Measurements from ENCODE around the gene OR10G2.
"Not testable (repeated sequence)": the region's sequence is repeated elsewhere in the genome, so short reads cannot be mapped to it uniquely, and the experiment has no call there.

The OR10G2 gene, protein sequence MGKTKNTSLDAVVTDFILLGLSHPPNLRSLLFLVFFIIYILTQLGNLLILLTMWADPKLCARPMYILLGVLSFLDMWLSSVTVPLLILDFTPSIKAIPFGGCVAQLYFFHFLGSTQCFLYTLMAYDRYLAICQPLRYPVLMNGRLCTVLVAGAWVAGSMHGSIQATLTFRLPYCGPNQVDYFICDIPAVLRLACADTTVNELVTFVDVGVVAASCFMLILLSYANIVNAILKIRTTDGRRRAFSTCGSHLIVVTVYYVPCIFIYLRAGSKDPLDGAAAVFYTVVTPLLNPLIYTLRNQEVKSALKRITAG

DNA sequence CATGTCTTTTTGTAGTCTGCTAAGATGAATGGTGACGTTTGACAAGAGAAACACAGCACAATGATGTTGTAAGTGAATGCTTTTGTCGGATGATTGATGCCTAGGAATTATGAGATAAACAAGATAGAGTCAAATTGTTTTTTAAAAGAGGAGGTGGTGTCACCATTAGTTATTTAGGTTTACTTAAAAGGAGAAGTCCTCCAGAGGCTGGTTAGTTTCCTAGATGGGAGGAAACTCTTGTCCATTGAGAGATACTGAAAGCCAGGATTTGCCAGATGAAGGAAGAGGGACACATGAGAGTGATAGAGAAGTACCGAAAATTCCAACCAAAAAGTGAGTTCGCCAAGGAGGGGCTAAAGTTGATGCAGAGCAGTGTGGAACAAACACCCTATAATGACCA lies at the start of gene OR10G2:
OR10G2 (minus strand) TSS at position 101 of the 400 bp plus-strand sequence; CDS start at position 3, 98 bp downstream.
- DNase-seq (ENCODE audit: low spot score) = no peak

GRCh38 chr14:21680072-21680471 lies 45.3 kb upstream of the OR10G2 start:
- no peak for DNase-seq (ENCODE audit: low spot score)

DNA sequence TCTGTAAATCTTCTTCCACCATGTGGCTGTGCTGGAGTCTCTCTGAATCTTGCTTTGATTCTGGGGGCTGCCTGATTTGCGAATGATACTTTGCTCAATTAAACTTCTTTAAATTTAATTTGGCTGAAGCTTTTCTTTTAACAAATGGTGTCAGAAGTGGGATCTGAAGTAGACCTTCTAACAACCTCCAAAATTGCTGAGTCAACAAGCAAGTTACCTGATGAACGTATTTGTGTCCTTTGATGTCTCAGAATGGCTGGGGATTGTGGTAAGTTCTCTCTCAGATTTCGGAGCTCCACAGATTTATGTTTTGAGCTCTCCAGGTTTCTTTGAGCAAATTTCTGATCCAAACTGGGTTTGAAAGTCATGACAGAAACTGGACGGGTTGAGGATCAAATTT lies 40.8 kb upstream of the OR10G2 start:
- DNase-seq (ENCODE audit: low spot score) = no peak

GRCh38 chr14:21673718-21674117 lies 39.0 kb upstream of the OR10G2 start, which contains the start of gene OR4E1:
Gene OR4E1 (minus strand): TSS chr14:21673818. CDS start chr14:21670935, 2,883 bp downstream.
- DNase-seq (ENCODE audit: low spot score) = no peak

DNA sequence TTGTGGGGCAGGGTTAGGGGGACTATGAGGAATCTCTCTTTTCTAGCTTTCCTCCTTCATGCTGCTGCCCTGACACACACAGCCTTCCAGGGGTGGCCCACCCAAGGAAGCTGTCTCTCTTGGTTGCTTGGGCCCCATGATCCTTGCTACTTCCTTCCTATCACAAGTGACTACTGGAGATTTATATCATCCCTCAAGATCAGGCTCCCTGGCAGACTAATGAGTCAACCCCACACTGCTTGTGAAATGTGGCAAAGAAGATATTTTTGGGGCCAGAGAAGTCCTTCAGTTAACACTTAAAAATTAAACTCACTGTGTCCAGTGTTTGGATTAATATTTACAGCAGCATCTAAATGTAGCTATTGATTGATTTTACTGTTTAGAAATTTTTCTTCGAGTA lies 37.4 kb upstream of the OR10G2 start:
- DNase-seq (ENCODE audit: low spot score) = no peak

DNA sequence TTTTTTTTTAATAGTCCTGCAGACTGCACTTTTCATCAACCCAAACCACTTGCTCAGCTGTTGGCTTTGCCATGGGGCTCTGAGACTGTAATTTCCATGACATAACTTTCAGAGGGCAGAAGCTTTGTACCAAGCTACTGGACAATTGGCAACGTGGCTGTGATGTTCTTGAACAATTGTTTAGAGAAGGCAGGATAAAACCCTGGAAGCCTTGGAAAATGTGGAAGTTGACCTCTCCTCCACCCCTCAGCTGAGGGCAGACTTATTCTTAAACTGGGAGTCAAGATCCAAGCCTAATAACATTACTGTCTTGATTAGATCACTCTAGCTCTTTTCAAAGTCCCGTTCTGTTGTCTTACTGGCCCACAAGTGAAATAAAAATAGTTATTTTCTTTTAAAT lies 36.6 kb upstream of the OR10G2 start:
- DNase-seq (ENCODE audit: low spot score) = no peak

DNA sequence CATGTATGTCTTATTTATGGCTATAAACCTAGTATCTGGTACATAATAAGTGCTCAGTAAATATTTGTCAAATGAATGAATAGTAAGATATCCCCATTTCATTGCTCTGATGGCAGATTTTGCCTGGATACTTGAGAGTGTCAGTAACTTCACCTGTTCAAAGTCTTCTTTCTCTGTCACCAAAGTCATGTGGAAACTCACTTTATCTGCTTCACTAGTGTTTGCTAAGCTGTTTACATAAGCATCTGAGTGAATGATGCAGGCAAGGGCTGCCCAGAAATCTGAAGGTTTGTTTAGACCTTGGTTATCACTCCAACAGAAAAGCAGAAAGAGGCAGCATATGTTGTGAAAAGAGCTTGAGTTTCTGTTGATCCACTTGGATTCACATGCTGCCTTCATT lies 34.5 kb upstream of the OR10G2 start:
- DNase-seq (ENCODE audit: low spot score) = no peak

DNA sequence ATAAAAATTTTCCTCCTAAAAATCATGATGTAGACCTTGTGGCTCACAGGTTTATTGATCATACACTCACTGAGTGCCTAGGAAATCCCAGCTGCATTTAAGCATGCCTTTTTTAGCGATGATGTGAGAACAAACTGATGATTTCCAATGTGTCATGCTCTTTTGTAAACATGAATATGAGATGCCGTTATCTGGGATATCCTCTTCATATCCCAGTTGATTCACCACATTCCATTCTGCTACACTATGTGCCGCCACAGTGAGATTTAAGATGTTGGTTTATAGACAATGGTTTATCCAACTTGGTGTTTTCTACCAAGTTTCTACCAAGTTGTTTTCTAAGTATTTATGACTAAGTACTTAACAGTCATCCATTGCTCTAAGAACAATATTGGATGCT lies 33.6 kb upstream of the OR10G2 start:
- DNase-seq (ENCODE audit: low spot score) = no peak

GRCh38 chr14:21656980-21657379 lies 22.2 kb upstream of the OR10G2 start:
- DNase-seq (ENCODE audit: low spot score) = no peak

DNA sequence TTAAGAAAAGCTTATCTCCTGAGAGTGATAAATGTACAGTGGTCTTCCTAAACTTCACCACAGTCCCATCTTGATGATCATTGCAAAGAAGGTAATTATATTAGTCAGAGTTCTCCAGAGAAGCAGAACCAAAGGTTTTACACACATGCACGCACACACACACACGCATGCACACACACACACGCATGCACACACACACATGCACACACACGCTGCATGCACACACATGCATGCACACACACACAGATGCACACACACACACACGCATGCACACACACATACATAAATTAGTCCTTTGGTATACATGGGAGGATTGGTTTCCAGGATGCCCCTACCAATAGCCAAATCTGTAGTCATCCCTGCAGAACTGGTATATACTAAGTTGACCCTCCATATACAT lies 19.5 kb upstream of the OR10G2 start:
- no peak for DNase-seq (ENCODE audit: low spot score)

GRCh38 chr14:21653331-21653885 lies 18.7 kb upstream of the OR10G2 start, which contains the start of gene OR4E2:
Gene OR4E2 (plus strand): TSS chr14:21653835. CDS start chr14:21665083, 11,248 bp downstream.
- DNase-seq (ENCODE audit: low spot score) = no peak

- DNase-seq (ENCODE audit: low spot score) = no peak
Observed at GRCh38 chr14:21652209-21652808, 17.6 kb upstream of the OR10G2 start.

DNA sequence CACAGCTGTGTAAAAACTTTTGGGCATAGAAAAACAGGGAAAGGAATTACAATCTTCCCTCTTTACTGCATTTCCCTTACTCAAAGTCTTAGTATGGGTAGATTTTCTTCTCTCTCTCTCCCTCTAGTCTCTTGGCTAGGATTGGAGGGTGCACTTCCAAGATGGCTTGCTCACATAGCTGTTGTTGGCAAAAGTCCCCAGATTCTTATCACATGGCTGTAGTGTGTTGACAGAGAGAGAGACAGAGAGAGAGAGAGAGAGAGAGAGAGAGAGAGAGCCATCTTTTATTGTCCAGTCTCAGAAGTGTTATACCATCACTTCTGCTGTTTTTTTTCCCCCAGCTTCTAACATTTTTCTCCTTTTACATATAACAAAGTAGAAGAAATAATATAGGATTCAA lies 12.6 kb upstream of the OR10G2 start:
- DNase-seq (ENCODE audit: low spot score) = no peak

DNA sequence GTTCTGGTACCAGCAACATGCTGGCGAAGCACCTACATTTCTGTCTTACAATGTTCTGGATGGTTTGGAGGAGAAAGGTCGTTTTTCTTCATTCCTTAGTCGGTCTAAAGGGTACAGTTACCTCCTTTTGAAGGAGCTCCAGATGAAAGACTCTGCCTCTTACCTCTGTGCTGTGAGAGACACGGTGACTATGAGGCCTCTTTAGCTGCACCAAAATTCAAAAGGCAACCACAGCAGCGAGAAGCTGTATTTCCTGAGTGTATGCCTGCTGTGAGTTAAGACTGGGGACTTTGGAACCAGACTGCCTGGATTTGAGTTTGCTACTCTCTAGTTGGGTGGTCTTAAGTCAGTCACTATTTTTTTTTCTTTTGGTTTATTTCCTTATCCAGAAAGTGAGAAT lies 8.7 kb upstream of the OR10G2 start:
- DNase-seq (ENCODE audit: low spot score) = no peak

DNA sequence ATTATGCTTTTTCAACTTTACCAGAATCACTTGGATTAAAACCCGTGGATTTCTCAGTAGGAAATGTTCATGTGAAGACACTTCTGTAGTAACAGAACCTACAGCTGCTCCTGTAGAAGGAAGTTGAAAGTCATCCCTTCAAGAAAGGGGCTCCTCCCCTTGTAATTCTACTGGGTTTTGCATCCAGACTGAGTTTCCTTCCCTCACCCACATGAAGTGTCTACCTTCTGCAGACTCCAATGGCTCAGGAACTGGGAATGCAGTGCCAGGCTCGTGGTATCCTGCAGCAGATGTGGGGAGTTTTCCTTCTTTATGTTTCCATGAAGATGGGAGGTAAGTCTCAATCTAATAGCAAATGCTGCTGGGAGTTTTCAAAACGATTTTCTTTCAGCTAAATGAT lies 7.9 kb upstream of the OR10G2 start:
- no peak for DNase-seq (ENCODE audit: low spot score)

DNA sequence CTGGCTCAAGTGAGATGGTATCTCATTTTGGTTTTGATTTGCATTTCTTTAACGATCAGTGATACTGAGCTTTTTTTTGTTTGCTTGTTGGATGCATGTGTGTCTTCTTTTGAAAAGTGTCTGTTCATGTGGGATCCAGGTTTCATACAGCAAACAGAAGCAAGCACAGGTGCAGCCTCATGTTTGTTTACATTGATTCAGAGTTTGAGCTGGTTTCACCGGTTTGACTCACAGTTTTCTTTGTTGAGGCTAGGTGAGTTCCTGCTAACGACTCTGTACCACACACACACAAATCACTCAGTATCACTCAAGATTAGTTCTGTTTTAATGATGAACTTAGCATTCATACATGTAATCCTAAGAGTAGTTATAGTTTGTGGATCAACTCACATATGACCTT lies 3.7 kb downstream of the OR10G2 start:
- no peak for DNase-seq (ENCODE audit: low spot score)

GRCh38 chr14:21630503-21630902 lies 4.2 kb downstream of the OR10G2 start:
- not testable (repeated sequence) for DNase-seq (ENCODE audit: low spot score)

DNA sequence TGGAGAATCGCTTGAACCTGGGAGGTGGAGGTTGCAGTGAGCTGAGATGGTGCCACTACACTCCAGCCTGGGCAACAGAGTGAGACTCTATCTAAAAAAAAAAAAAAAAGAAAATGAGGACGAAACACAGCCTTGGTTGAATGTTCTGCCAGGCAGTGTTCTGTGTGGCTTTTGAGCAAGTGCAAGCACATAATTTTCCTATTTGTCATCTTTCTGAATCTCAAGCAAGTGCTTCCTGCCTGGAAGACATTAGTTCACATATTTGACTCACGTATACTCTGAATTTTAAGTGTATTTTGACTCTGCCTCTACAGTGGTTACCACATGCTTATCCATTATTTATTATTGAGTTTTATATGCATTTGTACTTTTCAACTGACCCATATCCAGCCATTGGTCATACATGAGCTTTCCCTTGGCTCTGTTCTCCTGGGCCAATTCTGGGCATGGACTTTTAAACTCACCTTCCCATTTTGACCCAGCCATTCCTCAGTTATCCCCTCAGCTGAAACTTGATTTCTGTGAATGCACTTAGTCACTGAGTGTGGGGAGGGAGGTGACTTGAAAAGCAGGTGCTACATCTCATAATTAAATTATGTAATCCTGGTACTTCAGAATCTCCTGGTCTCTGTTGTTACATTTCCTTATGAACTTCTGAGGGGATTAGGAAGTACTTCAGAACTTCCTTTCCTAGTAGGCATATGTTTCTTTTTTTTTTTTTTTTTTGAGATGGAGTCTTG lies 8.1 kb downstream of the OR10G2 start:
- no peak for DNase-seq (ENCODE audit: low spot score)

DNA sequence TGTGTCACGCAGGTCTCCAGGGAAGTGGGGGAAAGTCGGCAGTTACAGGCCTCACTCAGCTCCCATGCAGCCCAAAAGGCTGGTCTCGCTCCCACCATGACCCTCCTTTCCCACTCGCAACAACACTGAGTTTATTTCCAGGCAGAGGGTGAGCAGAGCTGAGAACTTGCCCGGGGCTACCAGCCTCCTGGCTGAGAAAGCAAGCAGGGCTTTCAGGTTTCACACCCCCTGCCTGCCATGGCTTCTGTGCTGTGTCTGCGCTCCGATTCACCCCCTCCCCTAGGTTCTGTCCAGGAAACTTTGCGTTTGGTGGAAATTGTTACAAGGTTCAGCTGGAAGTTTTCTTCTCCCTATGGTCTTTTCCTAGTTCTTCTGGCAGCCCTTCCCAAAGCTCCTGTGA lies 17.1 kb downstream of the OR10G2 start:
- DNase-seq (ENCODE audit: low spot score) = no peak

GRCh38 chr14:21614240-21614639 lies 20.5 kb downstream of the OR10G2 start:
- no peak for DNase-seq (ENCODE audit: low spot score)

DNA sequence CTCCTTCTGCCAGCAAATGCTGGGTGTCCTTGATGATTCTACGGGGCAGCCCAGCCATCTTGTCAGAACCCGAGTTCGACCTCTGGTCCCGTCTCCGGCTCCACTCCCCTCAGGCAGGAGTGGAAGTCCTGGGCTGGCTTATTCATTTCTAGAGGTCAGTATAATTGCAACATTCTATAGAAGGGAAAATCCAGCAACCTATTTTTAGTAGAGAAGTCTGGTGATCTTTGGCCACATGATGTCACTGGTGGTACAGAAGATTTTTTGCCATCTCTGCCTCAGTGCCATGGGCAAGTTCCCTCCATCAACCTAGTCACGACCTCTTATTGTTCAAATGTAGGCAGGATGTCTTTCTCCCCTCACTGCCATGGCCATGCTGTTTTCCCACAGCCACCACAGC lies 22.4 kb downstream of the OR10G2 start:
- DNase-seq (ENCODE audit: low spot score) = no peak

- DNase-seq (ENCODE audit: low spot score) = not testable (repeated sequence)
Observed at GRCh38 chr14:21602181-21602580, 32.6 kb downstream of the OR10G2 start.

- no peak for DNase-seq (ENCODE audit: low spot score)
Observed at GRCh38 chr14:21589317-21589716, 45.4 kb downstream of the OR10G2 start.
